DND-41 (cell line): ENCODE data around the gene TMTC2.

Experiments
- CTCF ChIP-seq: IDR thresholded peaks from 2 replicates; pipeline ENCODE4 v1.5.1; 2012; ENCODE audit warnings: borderline replicate concordance, low read length, moderate library complexity, mild to moderate bottlenecking; ENCODE audit not compliant: poor library complexity, severe bottlenecking; ENCODE audit errors: extremely low read depth
- EZH2 ChIP-seq: IDR thresholded peaks from 3 replicates; pipeline ENCODE4 v1.6.1; 2012; ENCODE audit warnings: borderline replicate concordance, low read depth, mild to moderate bottlenecking, moderate library complexity, low read length, inconsistent platforms; ENCODE audit not compliant: severe bottlenecking

- TF ChIP-seq CTCF: no peak
- TF ChIP-seq EZH2: no peak
Measured at GRCh38 chr12:82930301-82930700, 243.6 kb downstream of the TMTC2 start.
